Activated B cell treated with CpG ODN at 0.5 μM for 24 hours (primary cell): Measurements from ENCODE around the gene HOXD3. TPM values are rescaled to one million over a fixed set of nuclear protein-coding genes. Genes with fewer than 3 reads are reported as not detected.
A peak's percentile ranks its signal among the peaks of the same experiment; 100 is the strongest.

ENCODE experiments used
- ATAC-seq: fragments of 200-7000 bp; cut with Tn5 transposase; one replicate; pipeline ENCODE4 v1.10.0; 2021; ENCODE audit warnings: low read depth, mild to moderate bottlenecking, moderate library complexity
- CTCF ChIA-PET: fragments of 350-600 bp; sonication (Branson Sonifier 250); formaldehyde crosslinking; loops from one replicate; lab custom pipeline; 2021; ENCODE audit warnings: antibody characterized with exemption; lab: Charles Lee
- POLR2A ChIA-PET: fragments of 350-600 bp; sonication (Branson Sonifier 250); formaldehyde crosslinking; loops from one replicate; lab custom pipeline; 2021; ENCODE audit warnings: antibody characterized with exemption; lab: Charles Lee
- DNase-seq: peaks from one replicate; pipeline ENCODE4 v3.0.0; 2022
- H3K27ac Mint-ChIP-seq: one replicate; pipeline ENCODE4 v1.8.0; 2020; ENCODE audit warnings: mixed read lengths
- H3K27me3 Mint-ChIP-seq: one replicate; pipeline ENCODE4 v1.8.0; 2021; ENCODE audit warnings: mixed read lengths
- H3K36me3 Mint-ChIP-seq: one replicate; pipeline ENCODE4 v1.8.0; 2021; ENCODE audit warnings: low read depth, mixed read lengths
- H3K4me1 Mint-ChIP-seq: one replicate; pipeline ENCODE4 v1.8.0; 2021; ENCODE audit warnings: mixed read lengths
- H3K4me3 Mint-ChIP-seq: one replicate; pipeline ENCODE4 v1.8.0; 2020; ENCODE audit warnings: mild to moderate bottlenecking, mixed read lengths
- H3K9me3 Mint-ChIP-seq: one replicate; pipeline ENCODE4 v1.8.0; 2020; ENCODE audit warnings: mixed read lengths
- CTCF ChIP-seq: fragments of 200-600 bp; IDR thresholded peaks from one replicate; pipeline ENCODE4 v1.8.0; 2022; ENCODE audit warnings: antibody characterized with exemption, mild to moderate bottlenecking
- intact Hi-C: fragments of 100-400 bp; cut with micrococcal nuclease; formaldehyde crosslinking; loops from one replicate; pipeline ENCODE4 v1.15.1; 2024
- total RNA-seq: library from RNA; stranded (reverse); gene quantifications from 2 replicates; pipeline ENCODE4 v1.2.3, GENCODE V29; 2022

The HOXD3 gene
- total RNA-seq, 1 donor from 2014 or later: not detected

GRCh38 chr2:176187899-176188773 is 31.0 kb downstream of the HOXD3 start, which contains the start of gene HOXD1:
TSS of gene HOXD1 (plus strand) at chr2:176188668. CDS start at chr2:176188802, 134 bp downstream.
- Mint-ChIP-seq H3K4me1 (peaks cover 19% of the 10 kb centered on the region), H3K9me3 (no peaks in the 10 kb centered on the region), H3K4me3 (peak within 1 kb of the TSS; percentile 83), H3K27me3 (peaks cover 60% of the 10 kb centered on the region), H3K36me3 (no peaks in the 10 kb centered on the region), H3K27ac (no peak within 1 kb of the TSS)
- no peak for TF ChIP-seq CTCF
- no peak for DNase-seq
- ChIA-PET POLR2A (no interaction called here), CTCF (no interaction called here)
- no peak for ATAC-seq
- intact Hi-C loops: no loop called here

GRCh38 chr2:176188774-176189680 is 31.9 kb downstream of the HOXD3 start:
- intact Hi-C loops: no loop called here
- CTCF ChIA-PET: interaction anchor here (1.3 kb wide), 1 partner anchor 8 kb away, joined by 3 read pairs; no protein-coding TSS in a partner anchor
- Mint-ChIP-seq H3K36me3 (no peaks in the 10 kb centered on the region), H3K9me3 (no peaks in the 10 kb centered on the region), H3K4me3 (peak overlapping the region; percentile 64), H3K27me3 (peaks cover 56% of the 10 kb centered on the region), H3K27ac (no peak overlapping the region), H3K4me1 (peaks cover 19% of the 10 kb centered on the region)
- POLR2A ChIA-PET: no interaction called here
- no peak for TF ChIP-seq CTCF
- DNase-seq (no peak), ATAC-seq (no peak)

GRCh38 chr2:176189681-176190641 is 32.9 kb downstream of the HOXD3 start:
- H3K9me3 Mint-ChIP-seq: no peaks in the 10 kb centered on the region
- TF ChIP-seq CTCF: no peak
- H3K4me1 Mint-ChIP-seq: peaks cover 19% of the 10 kb centered on the region
- peak overlapping the region; percentile 64 for H3K4me3 Mint-ChIP-seq
- ATAC-seq (no peak), DNase-seq (no peak)
- CTCF ChIA-PET: interaction anchor here (1.3 kb wide), 1 partner anchor 9 kb away, joined by 3 read pairs; no protein-coding TSS in a partner anchor
- peaks cover 54% of the 10 kb centered on the region for H3K27me3 Mint-ChIP-seq
- no peak overlapping the region for H3K27ac Mint-ChIP-seq
- H3K36me3 Mint-ChIP-seq: no peaks in the 10 kb centered on the region
- intact Hi-C loops: no loop called here
- POLR2A ChIA-PET: no interaction called here

GRCh38 chr2:176192351-176192750 is 35.2 kb downstream of the HOXD3 start:
- intact Hi-C loops: no loop called here
- H3K4me1 Mint-ChIP-seq: peaks cover 18% of the 10 kb centered on the region
- DNase-seq (no peak), ATAC-seq (no peak)
- no peaks in the 10 kb centered on the region for H3K9me3 Mint-ChIP-seq
- CTCF ChIA-PET: no interaction called here
- H3K27me3 Mint-ChIP-seq: peaks cover 54% of the 10 kb centered on the region
- POLR2A ChIA-PET: no interaction called here
- no peak overlapping the region for H3K4me3 Mint-ChIP-seq
- H3K36me3 Mint-ChIP-seq: no peaks in the 10 kb centered on the region
- TF ChIP-seq CTCF: no peak
- no peak overlapping the region for H3K27ac Mint-ChIP-seq
